GM18868 (cell line): ENCODE data around the gene HHAT.

Source experiments
- ATAC-seq: cut with Tn5 transposase; IDR thresholded peaks from one replicate; pipeline ENCODE4 v1.9.1; 2021; ENCODE audit warnings: mild to moderate bottlenecking, moderate library complexity; ENCODE audit not compliant: unreplicated experiment

HHAT gene

GRCh38 chr1:210588357-210588756 is 259.7 kb downstream of the HHAT start:
- ATAC-seq = no peak

GRCh38 chr1:210588946-210589345 is 260.2 kb downstream of the HHAT start:
- ATAC-seq = no peak

- ATAC-seq = no peak
Observed at GRCh38 chr1:210591214-210591613, 262.5 kb downstream of the HHAT start.

GRCh38 chr1:210594605-210595004 is 265.9 kb downstream of the HHAT start:
- ATAC-seq = no peak

- no peak for ATAC-seq
Observed at GRCh38 chr1:210596641-210597040, 267.9 kb downstream of the HHAT start.

GRCh38 chr1:210597555-210598134 is 268.9 kb downstream of the HHAT start:
- ATAC-seq = peak; percentile 98

GRCh38 chr1:210598135-210598652 is 269.5 kb downstream of the HHAT start:
- peak; percentile 12 for ATAC-seq

- no peak for ATAC-seq
Observed at GRCh38 chr1:210600421-210601159, 271.9 kb downstream of the HHAT start.

- ATAC-seq = no peak
Observed at GRCh38 chr1:210603123-210603522, 274.4 kb downstream of the HHAT start.

GRCh38 chr1:210605099-210605498 is 276.4 kb downstream of the HHAT start:
- no peak for ATAC-seq

GRCh38 chr1:210607361-210607760 is 278.7 kb downstream of the HHAT start:
- no peak for ATAC-seq

- no peak for ATAC-seq
Observed at GRCh38 chr1:210608767-210609166, 280.1 kb downstream of the HHAT start.

GRCh38 chr1:210616356-210616755 is 287.7 kb downstream of the HHAT start:
- no peak for ATAC-seq

GRCh38 chr1:210617293-210617692 is 288.6 kb downstream of the HHAT start:
- no peak for ATAC-seq

- ATAC-seq = no peak
Observed at GRCh38 chr1:210618369-210618768, 289.7 kb downstream of the HHAT start.

- ATAC-seq = no peak
Observed at GRCh38 chr1:210620867-210621488, 292.3 kb downstream of the HHAT start.

GRCh38 chr1:210621712-210622111 is 293.0 kb downstream of the HHAT start:
- no peak for ATAC-seq

GRCh38 chr1:210624722-210625121 is 296.0 kb downstream of the HHAT start:
- ATAC-seq = no peak

GRCh38 chr1:210625715-210626114 is 297.0 kb downstream of the HHAT start:
- ATAC-seq = no peak

GRCh38 chr1:210626341-210626740 is 297.6 kb downstream of the HHAT start:
- no peak for ATAC-seq

GRCh38 chr1:210627755-210628154 is 299.1 kb downstream of the HHAT start:
- no peak for ATAC-seq

GRCh38 chr1:210629276-210629675 is 300.6 kb downstream of the HHAT start:
- ATAC-seq = no peak
